Embryonic facial prominence (tissue), 1 donor: ENCODE data around the gene NEMP1.
"Not testable (repeated sequence)": the region's sequence is repeated elsewhere in the genome, so short reads cannot be mapped to it uniquely, and the experiment has no call there.

Source experiments
- DNase-seq: peaks from one replicate; pipeline ENCODE4 v3.0.0-alpha.2; 2016; ENCODE audit errors: extremely low spot score

Gene NEMP1

GRCh38 chr12:57078519-57079404 lies at the start of gene NEMP1:
Gene NEMP1, minus strand, starts transcription at chr12:57078791. Its CDS starts 46 bp downstream, at chr12:57078745.
- peak; percentile 100 for DNase-seq

- DNase-seq = peak; percentile 78
These were observed 49.3 kb upstream of the NEMP1 start, which contains the start of gene LRP1 for GRCh38 chr12:57127726-57128518. Gene LRP1, plus strand, starts transcription at chr12:57128483. Its CDS starts 482 bp downstream, at chr12:57128965.

GRCh38 chr12:57127101-57127725 lies 48.6 kb upstream of the NEMP1 start:
- no peak for DNase-seq

GRCh38 chr12:57126561-57126960 lies 48.0 kb upstream of the NEMP1 start:
- DNase-seq = no peak

GRCh38 chr12:57126061-57126460 lies 47.5 kb upstream of the NEMP1 start:
- DNase-seq = no peak

GRCh38 chr12:57124261-57124877 lies 45.8 kb upstream of the NEMP1 start:
- DNase-seq = peak; percentile 81

- no peak for DNase-seq
These were observed 45.2 kb upstream of the NEMP1 start for GRCh38 chr12:57123813-57124212.

GRCh38 chr12:57120718-57121117 lies 42.1 kb upstream of the NEMP1 start:
- not testable (repeated sequence) for DNase-seq

GRCh38 chr12:57119294-57120085 lies 40.9 kb upstream of the NEMP1 start:
- DNase-seq = no peak

- DNase-seq = no peak
These were observed 40.2 kb upstream of the NEMP1 start for GRCh38 chr12:57118711-57119271.

- no peak for DNase-seq
These were observed 38.1 kb upstream of the NEMP1 start for GRCh38 chr12:57116580-57117281.

GRCh38 chr12:57112492-57113294 lies 34.1 kb upstream of the NEMP1 start:
- DNase-seq = no peak

GRCh38 chr12:57111031-57111734 lies 32.6 kb upstream of the NEMP1 start, which contains the start of gene STAT6:
Gene STAT6, minus strand, starts transcription at chr12:57111362. Its CDS starts 3,084 bp downstream, at chr12:57108278.
- DNase-seq = peak; percentile 83

- no peak for DNase-seq
These were observed 31.8 kb upstream of the NEMP1 start for GRCh38 chr12:57110104-57111030.

- DNase-seq = no peak
These were observed 30.9 kb upstream of the NEMP1 start for GRCh38 chr12:57109207-57110103.
